GM23338 (cell line): ENCODE data around the gene RIC8B. TPM values are rescaled to one million over a fixed set of nuclear protein-coding genes. Genes with fewer than 3 reads are reported as not detected.

Experiments
- ATAC-seq: fragments of 200-7000 bp; cut with Tn5 transposase; 3 replicates; pipeline ENCODE4 v1.9.1; 2020
- DNase-seq: peaks from one replicate; pipeline ENCODE4 v3.0.0-alpha.2; 2015; ENCODE audit warnings: low spot score
- H2AFZ ChIP-seq: fragments of 200-600 bp; sonication (generic); 2 replicates; pipeline ENCODE4 v1.8.0; 2016; ENCODE audit warnings: antibody characterized with exemption, mild to moderate bottlenecking, moderate library complexity
- H3F3A ChIP-seq: fragments of 200-600 bp; sonication (generic); replicated peaks from 2 replicates; pipeline ENCODE4 v1.8.0; 2017; ENCODE audit warnings: antibody characterized with exemption, mixed run types, low read depth
- H3K27ac ChIP-seq: fragments of 200-600 bp; sonication (generic); 2 replicates; pipeline ENCODE4 v1.6.1; 2016; ENCODE audit warnings: low read depth
- H3K27me3 ChIP-seq: fragments of 200-600 bp; sonication (generic); 2 replicates; pipeline ENCODE4 v1.8.0; 2016; ENCODE audit warnings: mild to moderate bottlenecking, mixed run types, moderate library complexity; ENCODE audit not compliant: insufficient read depth
- H3K36me3 ChIP-seq: fragments of 200-600 bp; sonication (generic); 2 replicates; pipeline ENCODE4 v1.8.0; 2016; ENCODE audit warnings: mild to moderate bottlenecking; ENCODE audit not compliant: insufficient read depth
- H3K4me1 ChIP-seq: fragments of 200-600 bp; sonication (generic); 2 replicates; pipeline ENCODE4 v1.8.0; 2016; ENCODE audit warnings: mild to moderate bottlenecking, moderate library complexity; ENCODE audit not compliant: insufficient read depth
- H3K4me2 ChIP-seq: fragments of 200-600 bp; sonication (generic); 2 replicates; pipeline ENCODE4 v1.7.1; 2017; ENCODE audit warnings: mixed run types
- H3K4me3 ChIP-seq: fragments of 200-600 bp; sonication (generic); 2 replicates; pipeline ENCODE4 v1.6.1; 2016; ENCODE audit warnings: mixed run types
- H3K79me2 ChIP-seq: fragments of 200-600 bp; sonication (generic); replicated peaks from 2 replicates; pipeline ENCODE4 v1.8.0; 2017; ENCODE audit warnings: mild to moderate bottlenecking; ENCODE audit not compliant: insufficient read depth
- H3K9me2 ChIP-seq: fragments of 200-600 bp; sonication (generic); 2 replicates; pipeline ENCODE4 v1.8.0; 2017; ENCODE audit not compliant: insufficient read depth
- H4K20me1 ChIP-seq: fragments of 200-600 bp; sonication (generic); replicated peaks from 2 replicates; pipeline ENCODE4 v1.8.0; 2017; ENCODE audit warnings: mild to moderate bottlenecking; ENCODE audit not compliant: insufficient read depth
- H3K27ac Mint-ChIP-seq: 2 replicates; pipeline ENCODE4 v1.8.0; 2020; ENCODE audit warnings: inconsistent platforms, mild to moderate bottlenecking, moderate library complexity, mixed read lengths
- H3K27me3 Mint-ChIP-seq: 3 replicates; pipeline ENCODE4 v1.8.0; 2022; ENCODE audit warnings: low read depth, mild to moderate bottlenecking, moderate library complexity, mixed read lengths, inconsistent platforms; ENCODE audit not compliant: insufficient read depth, poor library complexity
- H3K36me3 Mint-ChIP-seq: 3 replicates; pipeline ENCODE4 v1.8.0; 2021; ENCODE audit warnings: low read depth, mild to moderate bottlenecking, inconsistent platforms, moderate library complexity, mixed read lengths
- H3K4me1 Mint-ChIP-seq: 3 replicates; pipeline ENCODE4 v1.8.0; 2020; ENCODE audit warnings: mild to moderate bottlenecking, inconsistent platforms, mixed read lengths
- H3K4me3 Mint-ChIP-seq: 3 replicates; pipeline ENCODE4 v1.8.0; 2021; ENCODE audit warnings: moderate library complexity, mild to moderate bottlenecking, inconsistent platforms, mixed read lengths
- H3K9me3 Mint-ChIP-seq: 3 replicates; pipeline ENCODE4 v1.8.0; 2020; ENCODE audit warnings: moderate library complexity, mild to moderate bottlenecking, inconsistent platforms, mixed read lengths
- CREB1 ChIP-seq: fragments of 250-450 bp; sonication (Bioruptor Pico); IDR thresholded peaks from 2 replicates; pipeline ENCODE4 v1.5.0; 2020; ENCODE audit warnings: low read depth, mild to moderate bottlenecking, moderate library complexity
- ETS1 ChIP-seq: IDR thresholded peaks from 2 replicates; pipeline ENCODE4 v1.6.1; 2016; ENCODE audit warnings: antibody characterized with exemption
- EZH2 ChIP-seq: fragments of 200-600 bp; sonication (generic); IDR thresholded peaks from one replicate; pipeline ENCODE4 v1.8.0; 2017; ENCODE audit warnings: antibody characterized with exemption, mild to moderate bottlenecking, low read depth; ENCODE audit not compliant: unreplicated experiment
- EZH2phosphoT487 ChIP-seq: fragments of 200-600 bp; sonication (generic); IDR thresholded peaks from one replicate; pipeline ENCODE4 v1.8.1; 2018; ENCODE audit warnings: antibody characterized with exemption; ENCODE audit not compliant: unreplicated experiment
- JUNB ChIP-seq: IDR thresholded peaks from one replicate; pipeline ENCODE4 v1.6.1; 2016; ENCODE audit warnings: antibody characterized with exemption; ENCODE audit not compliant: unreplicated experiment
- NANOG ChIP-seq: IDR thresholded peaks from 2 replicates; pipeline ENCODE4 v1.6.1; 2016; ENCODE audit warnings: antibody characterized with exemption, borderline replicate concordance
- POLR2AphosphoS5 ChIP-seq: IDR thresholded peaks from 2 replicates; pipeline ENCODE4 v1.6.1; 2016; ENCODE audit warnings: antibody characterized with exemption, low read depth
- STAT1 ChIP-seq: IDR thresholded peaks from one replicate; pipeline ENCODE4 v1.6.1; 2016; ENCODE audit warnings: antibody characterized with exemption; ENCODE audit not compliant: unreplicated experiment
- ZNF114 ChIP-seq: fragments of 250-450 bp; sonication (Bioruptor Pico); IDR thresholded peaks from 2 replicates; pipeline ENCODE4 v1.5.0; 2020; ENCODE audit warnings: mild to moderate bottlenecking, moderate library complexity
- ZNF331 ChIP-seq: fragments of 250-450 bp; sonication (Bioruptor Pico); IDR thresholded peaks from 2 replicates; pipeline ENCODE4 v1.5.0; 2020; ENCODE audit warnings: low read depth, mild to moderate bottlenecking, moderate library complexity
- ZNF462 ChIP-seq: fragments of 250-450 bp; sonication (Bioruptor Pico); IDR thresholded peaks from 2 replicates; pipeline ENCODE4 v1.5.0; 2020; ENCODE audit warnings: mild to moderate bottlenecking, moderate library complexity
- polyA plus RNA-seq: library from polyadenylated mRNA; unstranded; fragments of >200 nt; fragmentation: Nextera tagmentation; extraction: Ambion mirVana; gene quantifications from 2 replicates; pipeline ENCODE4 v1.2.1, GENCODE V29; 2016
- total RNA-seq: library from RNA; depleted of rRNA; stranded (reverse); fragments of >200 nt; shearing (Covaris generic); gene quantifications from 2 replicates; pipeline ENCODE4 v1.2.3, GENCODE V29; 2014
- TF ChIP-seq, protein P1 (sequence below), 2 experiments: fragments of 200-600 bp in 1 of 2; sonication (generic) in 1 of 2; conservative IDR thresholded peaks; 2 replicates each; pipeline versions ENCODE4 v1.5.1 to v1.6.1; 2016 to 2017; ENCODE audit warnings: antibody characterized with exemption in 2 of 2, low read depth in 2 of 2, mild to moderate bottlenecking in 2 of 2, moderate library complexity in 1 of 2
- TF ChIP-seq, protein P2 (sequence below): IDR thresholded peaks from one replicate; pipeline ENCODE4 v1.6.1; 2018; ENCODE audit warnings: antibody characterized with exemption; ENCODE audit not compliant: unreplicated experiment

Gene RIC8B
- total and polyA plus RNA-seq, 2 experiments from 2014 or later: 12.3 to 25.5 TPM

DNA sequence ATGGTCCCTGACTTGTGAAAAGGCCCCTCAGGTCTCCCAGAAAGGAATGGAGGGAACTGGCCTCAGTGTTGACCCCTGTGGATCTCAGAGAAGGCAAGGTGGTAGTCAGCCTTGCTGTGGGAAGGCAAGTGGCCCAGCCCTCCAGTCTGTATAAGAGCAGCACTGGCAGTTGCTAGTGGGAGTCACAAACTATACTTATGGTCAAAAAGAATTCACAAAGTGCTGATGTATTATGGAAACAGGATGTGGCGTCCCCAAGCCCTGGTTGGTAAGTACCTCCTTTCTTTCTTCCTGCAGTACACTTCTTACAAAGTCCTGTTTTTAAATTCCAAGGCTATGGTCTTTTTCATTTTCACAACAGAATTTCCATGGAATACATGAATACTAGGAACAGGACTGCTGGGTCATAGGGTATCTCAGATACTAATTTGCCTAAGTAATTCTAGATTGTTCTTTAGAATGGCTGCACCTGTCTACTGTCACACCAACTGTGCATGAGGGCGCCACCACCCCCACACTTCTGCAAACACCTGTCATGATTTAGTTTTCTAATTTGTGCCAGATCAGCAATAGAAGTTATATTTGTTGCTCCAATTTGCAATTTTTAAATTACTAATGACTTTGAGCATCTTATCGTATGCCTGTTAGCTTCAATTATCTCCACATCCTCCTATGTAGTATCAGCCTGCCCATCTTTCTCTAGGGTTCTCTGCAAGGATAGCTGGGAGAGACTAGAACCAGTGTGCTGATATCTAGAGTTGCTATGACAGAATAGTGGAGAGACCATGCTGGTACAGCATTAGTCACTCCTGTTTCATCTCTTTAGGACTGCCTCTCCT, 140.5 kb downstream of the RIC8B start:
- DNase-seq (no peak), ATAC-seq (no peak)
- Histone ChIP-seq H3K9me2 (no peaks in the 10 kb centered on the region), H3F3A (no peaks in the 10 kb centered on the region), H3K27me3 (no peaks in the 10 kb centered on the region), H3K4me2 (no peak overlapping the region), H4K20me1 (no peaks in the 10 kb centered on the region), H2AFZ (no peak overlapping the region), H3K36me3 (no peaks in the 10 kb centered on the region), H3K4me1 (peaks cover 24% of the 10 kb centered on the region), H3K27ac (no peak overlapping the region), H3K79me2 (no peaks in the 10 kb centered on the region), H3K4me3 (no peak overlapping the region)
- peaks cover 24% of the 10 kb centered on the region for H3K4me1 Mint-ChIP-seq
- no peaks in the 10 kb centered on the region for H3K36me3 Mint-ChIP-seq
- no peak overlapping the region for H3K27ac Mint-ChIP-seq
- H3K27me3 Mint-ChIP-seq: peaks cover 6% of the 10 kb centered on the region
- no peaks in the 10 kb centered on the region for H3K9me3 Mint-ChIP-seq
- no peak overlapping the region for H3K4me3 Mint-ChIP-seq
- TF ChIP-seq ZNF462 (CRISPR knock-in tag) (no peak), EZH2phosphoT487 (no peak), CREB1 (CRISPR knock-in tag) (no peak), POLR2AphosphoS5 (no peak), EZH2 (no peak), ETS1 (no peak), JUNB (no peak), ZNF331 (no peak), NANOG (no peak), ZNF114 (CRISPR knock-in tag) (no peak), STAT1 (no peak)
- TF ChIP-seq, protein P1, sequence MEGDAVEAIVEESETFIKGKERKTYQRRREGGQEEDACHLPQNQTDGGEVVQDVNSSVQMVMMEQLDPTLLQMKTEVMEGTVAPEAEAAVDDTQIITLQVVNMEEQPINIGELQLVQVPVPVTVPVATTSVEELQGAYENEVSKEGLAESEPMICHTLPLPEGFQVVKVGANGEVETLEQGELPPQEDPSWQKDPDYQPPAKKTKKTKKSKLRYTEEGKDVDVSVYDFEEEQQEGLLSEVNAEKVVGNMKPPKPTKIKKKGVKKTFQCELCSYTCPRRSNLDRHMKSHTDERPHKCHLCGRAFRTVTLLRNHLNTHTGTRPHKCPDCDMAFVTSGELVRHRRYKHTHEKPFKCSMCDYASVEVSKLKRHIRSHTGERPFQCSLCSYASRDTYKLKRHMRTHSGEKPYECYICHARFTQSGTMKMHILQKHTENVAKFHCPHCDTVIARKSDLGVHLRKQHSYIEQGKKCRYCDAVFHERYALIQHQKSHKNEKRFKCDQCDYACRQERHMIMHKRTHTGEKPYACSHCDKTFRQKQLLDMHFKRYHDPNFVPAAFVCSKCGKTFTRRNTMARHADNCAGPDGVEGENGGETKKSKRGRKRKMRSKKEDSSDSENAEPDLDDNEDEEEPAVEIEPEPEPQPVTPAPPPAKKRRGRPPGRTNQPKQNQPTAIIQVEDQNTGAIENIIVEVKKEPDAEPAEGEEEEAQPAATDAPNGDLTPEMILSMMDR (conservative IDR thresholded peaks at IDR 0.05; ENCODE audit: low read depth in 2 of 2): no peak
- TF ChIP-seq, protein P2, sequence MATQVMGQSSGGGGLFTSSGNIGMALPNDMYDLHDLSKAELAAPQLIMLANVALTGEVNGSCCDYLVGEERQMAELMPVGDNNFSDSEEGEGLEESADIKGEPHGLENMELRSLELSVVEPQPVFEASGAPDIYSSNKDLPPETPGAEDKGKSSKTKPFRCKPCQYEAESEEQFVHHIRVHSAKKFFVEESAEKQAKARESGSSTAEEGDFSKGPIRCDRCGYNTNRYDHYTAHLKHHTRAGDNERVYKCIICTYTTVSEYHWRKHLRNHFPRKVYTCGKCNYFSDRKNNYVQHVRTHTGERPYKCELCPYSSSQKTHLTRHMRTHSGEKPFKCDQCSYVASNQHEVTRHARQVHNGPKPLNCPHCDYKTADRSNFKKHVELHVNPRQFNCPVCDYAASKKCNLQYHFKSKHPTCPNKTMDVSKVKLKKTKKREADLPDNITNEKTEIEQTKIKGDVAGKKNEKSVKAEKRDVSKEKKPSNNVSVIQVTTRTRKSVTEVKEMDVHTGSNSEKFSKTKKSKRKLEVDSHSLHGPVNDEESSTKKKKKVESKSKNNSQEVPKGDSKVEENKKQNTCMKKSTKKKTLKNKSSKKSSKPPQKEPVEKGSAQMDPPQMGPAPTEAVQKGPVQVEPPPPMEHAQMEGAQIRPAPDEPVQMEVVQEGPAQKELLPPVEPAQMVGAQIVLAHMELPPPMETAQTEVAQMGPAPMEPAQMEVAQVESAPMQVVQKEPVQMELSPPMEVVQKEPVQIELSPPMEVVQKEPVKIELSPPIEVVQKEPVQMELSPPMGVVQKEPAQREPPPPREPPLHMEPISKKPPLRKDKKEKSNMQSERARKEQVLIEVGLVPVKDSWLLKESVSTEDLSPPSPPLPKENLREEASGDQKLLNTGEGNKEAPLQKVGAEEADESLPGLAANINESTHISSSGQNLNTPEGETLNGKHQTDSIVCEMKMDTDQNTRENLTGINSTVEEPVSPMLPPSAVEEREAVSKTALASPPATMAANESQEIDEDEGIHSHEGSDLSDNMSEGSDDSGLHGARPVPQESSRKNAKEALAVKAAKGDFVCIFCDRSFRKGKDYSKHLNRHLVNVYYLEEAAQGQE: no peak
